ENCODE data around the gene AKIP1.
A peak's percentile ranks its signal among the peaks of the same experiment; 100 is the strongest.
"Not testable (repeated sequence)": the region's sequence is repeated elsewhere in the genome, so short reads cannot be mapped to it uniquely, and the experiment has no call there.

The AKIP1 gene

GRCh38 chr11:8917157-8917825 lies 6.3 kb downstream of the AKIP1 start:
- no peak for DNase-seq

GRCh38 chr11:8922691-8923090 lies 11.7 kb downstream of the AKIP1 start:
- DNase-seq, result no peak

- no peak for DNase-seq
Measured at GRCh38 chr11:8925711-8926110, 14.7 kb downstream of the AKIP1 start.

GRCh38 chr11:8926236-8926635 lies 15.2 kb downstream of the AKIP1 start:
- no peak for DNase-seq

- no peak for DNase-seq
Measured at GRCh38 chr11:8927233-8927632, 16.2 kb downstream of the AKIP1 start.

- no peak for DNase-seq
Measured at GRCh38 chr11:8928205-8928604, 17.2 kb downstream of the AKIP1 start.

- DNase-seq, result no peak
Measured at GRCh38 chr11:8928981-8929615, 18.1 kb downstream of the AKIP1 start.

- no peak for DNase-seq
Measured at GRCh38 chr11:8930456-8931175, 19.6 kb downstream of the AKIP1 start.

- DNase-seq, result peak; percentile 9 to 33 (median 12)
Measured at GRCh38 chr11:8932564-8933180, 21.7 kb downstream of the AKIP1 start, which contains the start of gene C11orf16. C11orf16 (minus strand) TSS chr11:8932947; CDS start chr11:8932308, 639 bp downstream.

GRCh38 chr11:8933931-8934330 lies 22.9 kb downstream of the AKIP1 start:
- DNase-seq, result no peak

- DNase-seq, result no peak
Measured at GRCh38 chr11:8934742-8935488, 23.9 kb downstream of the AKIP1 start.

- not testable (repeated sequence) for DNase-seq
Measured at GRCh38 chr11:8935789-8936188, 24.8 kb downstream of the AKIP1 start.

- peak in 1 of 3 experiments; percentile 27 for DNase-seq
Measured at GRCh38 chr11:8937159-8937558, 26.2 kb downstream of the AKIP1 start.

GRCh38 chr11:8937659-8938058 lies 26.7 kb downstream of the AKIP1 start:
- DNase-seq, result no peak

GRCh38 chr11:8941341-8942103 lies 30.5 kb downstream of the AKIP1 start:
- no peak for DNase-seq

- no peak for DNase-seq
Measured at GRCh38 chr11:8942518-8943066, 31.6 kb downstream of the AKIP1 start, which contains the start of gene ASCL3. ASCL3 (minus strand) TSS chr11:8943016; CDS start chr11:8938161, 4,855 bp downstream.

GRCh38 chr11:8947230-8947943 lies 36.4 kb downstream of the AKIP1 start:
- no peak for DNase-seq

GRCh38 chr11:8948886-8949285 lies 37.9 kb downstream of the AKIP1 start:
- no peak for DNase-seq

GRCh38 chr11:8956860-8957259 lies 45.9 kb downstream of the AKIP1 start:
- no peak for DNase-seq

GRCh38 chr11:8959546-8960166 lies 48.7 kb downstream of the AKIP1 start:
- DNase-seq, result peak; percentile 16 to 76 (median 36)

Data from NCI-H1417 (cell line).